CD4-positive, alpha-beta T cell (primary cell): ENCODE data around the gene TKFC. TPM values are rescaled to one million over a fixed set of nuclear protein-coding genes. Genes with fewer than 3 reads are reported as not detected.

ENCODE experiments used
- ATAC-seq: fragments of 200-7000 bp; cut with Tn5 transposase; one replicate; pipeline ENCODE4 v1.10.0; 2022; ENCODE audit warnings: mild to moderate bottlenecking; ENCODE audit not compliant: poor library complexity
- CTCF ChIA-PET: fragments of 350-600 bp; sonication (Branson Sonifier 250); formaldehyde crosslinking; loops from one replicate; lab custom pipeline; 2021; ENCODE audit warnings: antibody characterized with exemption, inconsistent platforms; lab: Charles Lee
- POLR2A ChIA-PET: fragments of 350-600 bp; sonication (Branson Sonifier 250); formaldehyde crosslinking; loops from one replicate; lab custom pipeline; 2021; ENCODE audit warnings: antibody characterized with exemption, inconsistent platforms; lab: Charles Lee
- DNase-seq, 14 experiments: peaks; one replicate each; pipeline ENCODE4 v3.0.0-alpha.2; 2013 to 2020; ENCODE audit warnings: mixed read lengths in 2 of 14
- H3K27ac ChIP-seq, 2 donors: one replicate each; pipeline versions ENCODE4 v1.5.1 to v1.7.0; 2013; ENCODE audit warnings: low read length in 2 of 2, low read depth in 1 of 2, mild to moderate bottlenecking in 1 of 2
- H3K27me3 ChIP-seq, 2 experiments: 1 replicate in 1 of 2; 2 replicates in 1 of 2; pipeline versions ENCODE4 v1.6.1 to v1.7.0; 2013; ENCODE audit warnings: low read length in 2 of 2, control low read depth in 1 of 2, mild to moderate bottlenecking in 1 of 2, moderate library complexity in 1 of 2; ENCODE audit not compliant: insufficient read depth in 2 of 2, control insufficient read depth in 1 of 2
- H3K36me3 ChIP-seq: one replicate; pipeline ENCODE4 v1.6.1; 2013; ENCODE audit warnings: low read length, control low read depth; ENCODE audit not compliant: insufficient read depth
- H3K4me1 ChIP-seq: one replicate; pipeline ENCODE4 v1.6.1; 2013; ENCODE audit warnings: low read length, control low read depth; ENCODE audit not compliant: insufficient read depth
- H3K4me3 ChIP-seq: one replicate; pipeline ENCODE4 v1.5.1; 2013; ENCODE audit warnings: mild to moderate bottlenecking, low read length, moderate library complexity
- H3K9me3 ChIP-seq, 2 experiments: 1 replicate in 1 of 2; 2 replicates in 1 of 2; pipeline versions ENCODE4 v1.6.1 to v1.7.0; 2013; ENCODE audit warnings: low read length in 2 of 2, mild to moderate bottlenecking in 2 of 2, control low read depth in 1 of 2, moderate library complexity in 1 of 2; ENCODE audit not compliant: control insufficient read depth in 1 of 2, insufficient read depth in 1 of 2
- H3K27ac Mint-ChIP-seq: one replicate; pipeline ENCODE4 v1.8.0; 2020; ENCODE audit warnings: mixed read lengths
- H3K27me3 Mint-ChIP-seq: one replicate; pipeline ENCODE4 v1.8.0; 2021; ENCODE audit warnings: mixed read lengths
- H3K36me3 Mint-ChIP-seq: one replicate; pipeline ENCODE4 v1.8.0; 2021; ENCODE audit warnings: low read depth, mixed read lengths
- H3K4me1 Mint-ChIP-seq: one replicate; pipeline ENCODE4 v1.8.0; 2021; ENCODE audit warnings: low read depth, mixed read lengths
- H3K4me3 Mint-ChIP-seq: one replicate; pipeline ENCODE4 v1.8.0; 2020; ENCODE audit warnings: mild to moderate bottlenecking, mixed read lengths
- H3K9me3 Mint-ChIP-seq: one replicate; pipeline ENCODE4 v1.8.0; 2020; ENCODE audit warnings: mixed read lengths
- intact Hi-C, 2 experiments: fragments of 100-400 bp; cut with DNase I in 1 of 2; cut with micrococcal nuclease in 1 of 2; formaldehyde crosslinking; loops; one replicate each; pipeline versions ENCODE4 v1.15.1 to v1.9.0; 2023 to 2025; cut with DNase I, micrococcal nuclease
- total RNA-seq, 174 experiments: library from RNA in 2 of 174; stranded (reverse) in 2 of 174; gene quantifications; one replicate each; pipeline ENCODE4 v1.2.3 and lab custom pipeline; 2021 to 2026
- TF ChIP-seq, protein P1 (sequence below): fragments of 200-600 bp; IDR thresholded peaks from one replicate; pipeline ENCODE4 v1.8.0; 2022; ENCODE audit warnings: antibody characterized with exemption, mild to moderate bottlenecking

Gene TKFC
- total RNA-seq, 2 experiments from 2014 or later = 21.8 to 26.3 TPM

GRCh38 chr11:61341706-61342105, 8.7 kb downstream of the TKFC start:
- no peaks in the 10 kb centered on the region for H3K4me1 ChIP-seq
- CTCF ChIA-PET = no interaction called here
- H3K36me3 ChIP-seq = peaks cover 13% of the 10 kb centered on the region
- H3K9me3 Mint-ChIP-seq = no peaks in the 10 kb centered on the region
- TF ChIP-seq, protein P1, sequence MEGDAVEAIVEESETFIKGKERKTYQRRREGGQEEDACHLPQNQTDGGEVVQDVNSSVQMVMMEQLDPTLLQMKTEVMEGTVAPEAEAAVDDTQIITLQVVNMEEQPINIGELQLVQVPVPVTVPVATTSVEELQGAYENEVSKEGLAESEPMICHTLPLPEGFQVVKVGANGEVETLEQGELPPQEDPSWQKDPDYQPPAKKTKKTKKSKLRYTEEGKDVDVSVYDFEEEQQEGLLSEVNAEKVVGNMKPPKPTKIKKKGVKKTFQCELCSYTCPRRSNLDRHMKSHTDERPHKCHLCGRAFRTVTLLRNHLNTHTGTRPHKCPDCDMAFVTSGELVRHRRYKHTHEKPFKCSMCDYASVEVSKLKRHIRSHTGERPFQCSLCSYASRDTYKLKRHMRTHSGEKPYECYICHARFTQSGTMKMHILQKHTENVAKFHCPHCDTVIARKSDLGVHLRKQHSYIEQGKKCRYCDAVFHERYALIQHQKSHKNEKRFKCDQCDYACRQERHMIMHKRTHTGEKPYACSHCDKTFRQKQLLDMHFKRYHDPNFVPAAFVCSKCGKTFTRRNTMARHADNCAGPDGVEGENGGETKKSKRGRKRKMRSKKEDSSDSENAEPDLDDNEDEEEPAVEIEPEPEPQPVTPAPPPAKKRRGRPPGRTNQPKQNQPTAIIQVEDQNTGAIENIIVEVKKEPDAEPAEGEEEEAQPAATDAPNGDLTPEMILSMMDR = no peak
- no peak for DNase-seq
- H3K27me3 ChIP-seq = no peaks in the 10 kb centered on the region
- H3K4me1 Mint-ChIP-seq = peaks cover under 1% of the 10 kb centered on the region
- H3K4me3 ChIP-seq = no peak overlapping the region
- no peaks in the 10 kb centered on the region for H3K27me3 Mint-ChIP-seq
- no peaks in the 10 kb centered on the region for H3K9me3 ChIP-seq
- POLR2A ChIA-PET = no interaction called here
- peaks cover 17% of the 10 kb centered on the region for H3K36me3 Mint-ChIP-seq
- no peak overlapping the region for H3K4me3 Mint-ChIP-seq
- ATAC-seq = no peak
- H3K27ac Mint-ChIP-seq = no peak overlapping the region
- intact Hi-C loops = no loop called here
- H3K27ac ChIP-seq = no peak overlapping the region

DNA sequence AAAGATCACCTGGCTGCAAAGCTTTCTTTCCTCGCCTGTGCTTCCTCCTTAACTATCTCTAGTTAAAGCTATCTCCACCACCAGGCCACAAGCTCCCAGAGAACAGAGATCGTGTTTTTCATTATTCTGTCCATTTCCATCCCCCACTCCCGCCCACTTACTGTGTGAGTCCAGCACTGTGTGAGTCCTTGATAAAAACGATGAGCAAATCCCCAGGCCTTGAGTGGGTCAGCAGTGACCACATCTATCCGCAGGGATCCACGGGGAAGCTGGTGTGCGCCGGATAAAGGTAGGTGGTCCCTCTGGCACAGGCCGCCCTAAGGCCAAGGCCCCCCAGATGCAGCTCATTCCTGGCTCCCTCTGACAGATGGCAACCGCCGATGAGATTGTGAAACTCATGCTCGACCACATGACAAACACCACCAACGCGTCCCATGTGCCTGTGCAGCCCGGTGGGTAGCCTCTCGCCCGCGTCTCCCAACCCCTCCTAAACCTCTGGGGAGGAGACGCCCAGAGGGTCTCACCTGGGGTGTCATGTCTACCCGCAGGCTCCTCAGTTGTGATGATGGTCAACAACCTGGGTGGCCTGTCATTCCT, 9.3 kb downstream of the TKFC start:
- ATAC-seq = no peak
- peaks cover 13% of the 10 kb centered on the region for H3K36me3 ChIP-seq
- intact Hi-C loops = no loop called here
- H3K4me1 Mint-ChIP-seq = no peaks in the 10 kb centered on the region
- H3K36me3 Mint-ChIP-seq = peaks cover 20% of the 10 kb centered on the region
- H3K27me3 ChIP-seq = no peaks in the 10 kb centered on the region
- ChIA-PET POLR2A (no interaction called here), CTCF (no interaction called here)
- no peaks in the 10 kb centered on the region for H3K9me3 Mint-ChIP-seq
- no peak overlapping the region for H3K4me3 Mint-ChIP-seq
- DNase-seq = no peak
- TF ChIP-seq, protein P1 = no peak
- no peaks in the 10 kb centered on the region for H3K27me3 Mint-ChIP-seq
- no peak overlapping the region for H3K27ac ChIP-seq
- H3K4me3 ChIP-seq = no peak overlapping the region
- no peaks in the 10 kb centered on the region for H3K9me3 ChIP-seq
- no peak overlapping the region for H3K27ac Mint-ChIP-seq
- no peaks in the 10 kb centered on the region for H3K4me1 ChIP-seq

GRCh38 chr11:61343792-61344745, 11.0 kb downstream of the TKFC start:
- peaks cover 33% of the 10 kb centered on the region for H3K36me3 Mint-ChIP-seq
- no peak for DNase-seq
- Histone ChIP-seq H3K9me3 (no peaks in the 10 kb centered on the region), H3K27me3 (no peaks in the 10 kb centered on the region), H3K27ac (no peak overlapping the region), H3K4me3 (no peak overlapping the region), H3K4me1 (no peaks in the 10 kb centered on the region), H3K36me3 (peaks cover 24% of the 10 kb centered on the region)
- TF ChIP-seq, protein P1 = no peak
- ChIA-PET POLR2A (no interaction called here), CTCF (no interaction called here)
- H3K4me3 Mint-ChIP-seq = no peak overlapping the region
- no peaks in the 10 kb centered on the region for H3K9me3 Mint-ChIP-seq
- intact Hi-C loops = no loop called here
- no peaks in the 10 kb centered on the region for H3K27me3 Mint-ChIP-seq
- no peak overlapping the region for H3K27ac Mint-ChIP-seq
- no peaks in the 10 kb centered on the region for H3K4me1 Mint-ChIP-seq
- no peak for ATAC-seq
